ENCODE data around the gene ZC3H18. TPM values are rescaled to one million over a fixed set of nuclear protein-coding genes. Genes with fewer than 3 reads are reported as not detected.

ZC3H18 gene
- total RNA-seq, 1 experiment from 2014 or later: 40.5 TPM

DNA sequence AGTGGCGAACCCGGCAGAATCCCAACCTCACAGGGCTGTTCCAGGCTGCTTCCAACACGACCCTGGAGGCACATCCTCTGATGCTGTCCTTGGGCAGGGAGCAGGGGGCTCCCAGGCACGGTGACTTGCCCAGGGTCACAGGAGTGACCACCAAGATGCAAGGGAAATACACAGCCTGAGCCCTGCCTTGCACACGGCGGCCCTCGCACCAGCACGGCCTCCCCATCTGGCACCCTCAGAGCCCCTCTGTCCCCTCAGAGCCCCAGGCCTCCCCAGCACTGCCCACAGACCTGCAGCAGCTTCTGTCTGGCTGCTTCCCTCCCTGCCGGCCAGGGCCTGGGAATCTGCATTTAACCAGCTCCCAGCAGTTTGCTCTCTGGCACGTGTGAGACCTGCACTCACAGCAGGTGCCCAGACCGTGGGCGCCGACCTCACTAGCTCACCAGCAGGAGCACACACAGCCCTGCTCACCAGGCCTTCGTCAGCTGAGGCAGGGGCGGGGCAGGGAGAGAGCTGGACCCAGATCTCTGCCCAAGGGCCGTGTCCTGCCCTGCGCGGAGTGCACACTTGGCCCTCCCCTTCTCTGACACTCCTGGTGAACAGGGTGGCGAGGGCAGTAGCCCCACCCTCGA is 29.7 kb upstream of the ZC3H18 start:
- H3K4me3 Mint-ChIP-seq (ENCODE audit: unreplicated experiment): no peak overlapping the region
- no peaks in the 10 kb centered on the region for H3K4me1 Mint-ChIP-seq (ENCODE audit: insufficient read depth, unreplicated experiment)
- BruUV-seq (replicated peaks): no TSS peak
- H3K36me3 Mint-ChIP-seq (ENCODE audit: insufficient read depth, unreplicated experiment): peaks cover 14% of the 10 kb centered on the region
- no peak for DNase-seq (ENCODE audit: unreplicated experiment)
- H3K27ac Mint-ChIP-seq (ENCODE audit: low read depth, unreplicated experiment): no peak overlapping the region
- TF ChIP-seq, protein P1, sequence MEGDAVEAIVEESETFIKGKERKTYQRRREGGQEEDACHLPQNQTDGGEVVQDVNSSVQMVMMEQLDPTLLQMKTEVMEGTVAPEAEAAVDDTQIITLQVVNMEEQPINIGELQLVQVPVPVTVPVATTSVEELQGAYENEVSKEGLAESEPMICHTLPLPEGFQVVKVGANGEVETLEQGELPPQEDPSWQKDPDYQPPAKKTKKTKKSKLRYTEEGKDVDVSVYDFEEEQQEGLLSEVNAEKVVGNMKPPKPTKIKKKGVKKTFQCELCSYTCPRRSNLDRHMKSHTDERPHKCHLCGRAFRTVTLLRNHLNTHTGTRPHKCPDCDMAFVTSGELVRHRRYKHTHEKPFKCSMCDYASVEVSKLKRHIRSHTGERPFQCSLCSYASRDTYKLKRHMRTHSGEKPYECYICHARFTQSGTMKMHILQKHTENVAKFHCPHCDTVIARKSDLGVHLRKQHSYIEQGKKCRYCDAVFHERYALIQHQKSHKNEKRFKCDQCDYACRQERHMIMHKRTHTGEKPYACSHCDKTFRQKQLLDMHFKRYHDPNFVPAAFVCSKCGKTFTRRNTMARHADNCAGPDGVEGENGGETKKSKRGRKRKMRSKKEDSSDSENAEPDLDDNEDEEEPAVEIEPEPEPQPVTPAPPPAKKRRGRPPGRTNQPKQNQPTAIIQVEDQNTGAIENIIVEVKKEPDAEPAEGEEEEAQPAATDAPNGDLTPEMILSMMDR (IDR thresholded peaks at IDR 0.05; ENCODE audit: unreplicated experiment): no peak
- intact Hi-C loops (cut with micrococcal nuclease): no loop called here
- POLR2A ChIA-PET: interaction anchor here (0.6 kb wide), 1 partner anchor 19 kb away, joined by 3 read pairs; no protein-coding TSS in a partner anchor
- CTCF ChIA-PET: interaction anchor here (0.6 kb wide), 1 partner anchor 252 kb away, joined by 4 read pairs; no protein-coding TSS in a partner anchor
- peaks cover 16% of the 10 kb centered on the region for H3K27me3 Mint-ChIP-seq (ENCODE audit: insufficient read depth, unreplicated experiment)
- H3K9me3 Mint-ChIP-seq (ENCODE audit: unreplicated experiment): peaks cover 14% of the 10 kb centered on the region

- Mint-ChIP-seq H3K27me3 (ENCODE audit: insufficient read depth, unreplicated experiment) (peaks cover 30% of the 10 kb centered on the region), H3K4me1 (ENCODE audit: insufficient read depth, unreplicated experiment) (no peaks in the 10 kb centered on the region), H3K9me3 (ENCODE audit: unreplicated experiment) (peaks cover 14% of the 10 kb centered on the region), H3K27ac (ENCODE audit: low read depth, unreplicated experiment) (no peak overlapping the region), H3K4me3 (ENCODE audit: unreplicated experiment) (no peak overlapping the region), H3K36me3 (ENCODE audit: insufficient read depth, unreplicated experiment) (no peaks in the 10 kb centered on the region)
- intact Hi-C loops (cut with micrococcal nuclease): no loop called here
- ChIA-PET POLR2A (interaction anchor here (0.7 kb wide), 1 partner anchor 85 kb away, joined by 3 read pairs; no protein-coding TSS in a partner anchor), CTCF (interaction anchor here (0.8 kb wide), 1 partner anchor 98 kb away, joined by 5 read pairs; no protein-coding TSS in a partner anchor)
- DNase-seq (ENCODE audit: unreplicated experiment): no peak
- no TSS peak for BruUV-seq (replicated peaks)
- TF ChIP-seq, protein P1 (IDR thresholded peaks at IDR 0.05; ENCODE audit: unreplicated experiment): no peak
Measured at GRCh38 chr16:88541831-88542616, 28.2 kb upstream of the ZC3H18 start.

GRCh38 chr16:88543230-88543813 is 26.9 kb upstream of the ZC3H18 start:
- peaks cover 14% of the 10 kb centered on the region for H3K9me3 Mint-ChIP-seq (ENCODE audit: unreplicated experiment)
- H3K27me3 Mint-ChIP-seq (ENCODE audit: insufficient read depth, unreplicated experiment): peaks cover 28% of the 10 kb centered on the region
- no peak overlapping the region for H3K27ac Mint-ChIP-seq (ENCODE audit: low read depth, unreplicated experiment)
- POLR2A ChIA-PET: no interaction called here
- H3K36me3 Mint-ChIP-seq (ENCODE audit: insufficient read depth, unreplicated experiment): no peaks in the 10 kb centered on the region
- intact Hi-C loops (cut with micrococcal nuclease): no loop called here
- no peak for DNase-seq (ENCODE audit: unreplicated experiment)
- no peaks in the 10 kb centered on the region for H3K4me1 Mint-ChIP-seq (ENCODE audit: insufficient read depth, unreplicated experiment)
- TF ChIP-seq, protein P1 (IDR thresholded peaks at IDR 0.05; ENCODE audit: unreplicated experiment): no peak
- H3K4me3 Mint-ChIP-seq (ENCODE audit: unreplicated experiment): no peak overlapping the region
- no TSS peak for BruUV-seq (replicated peaks)
- CTCF ChIA-PET: interaction anchor here (0.7 kb wide), 1 partner anchor 11 kb away, joined by 4 read pairs; no protein-coding TSS in a partner anchor

GRCh38 chr16:88545781-88546180 is 24.4 kb upstream of the ZC3H18 start:
- intact Hi-C loops (cut with micrococcal nuclease): no loop called here
- BruUV-seq (replicated peaks): no TSS peak
- DNase-seq (ENCODE audit: unreplicated experiment): no peak
- TF ChIP-seq, protein P1 (IDR thresholded peaks at IDR 0.05; ENCODE audit: unreplicated experiment): no peak
- CTCF ChIA-PET: interaction anchor here (0.7 to 0.9 kb wide), 2 partner anchors 104 to 260 kb away, joined by 3 read pairs; no protein-coding TSS in a partner anchor
- Mint-ChIP-seq H3K4me1 (ENCODE audit: insufficient read depth, unreplicated experiment) (no peaks in the 10 kb centered on the region), H3K4me3 (ENCODE audit: unreplicated experiment) (no peak overlapping the region), H3K27me3 (ENCODE audit: insufficient read depth, unreplicated experiment) (peaks cover 18% of the 10 kb centered on the region), H3K27ac (ENCODE audit: low read depth, unreplicated experiment) (no peak overlapping the region), H3K9me3 (ENCODE audit: unreplicated experiment) (peaks cover 14% of the 10 kb centered on the region), H3K36me3 (ENCODE audit: insufficient read depth, unreplicated experiment) (no peaks in the 10 kb centered on the region)
- POLR2A ChIA-PET: no interaction called here

Data from MCF 10A (cell line).